PC-9 (cell line): ENCODE measurements around the gene LRRK1. TPM values are rescaled to one million over a fixed set of nuclear protein-coding genes. Genes with fewer than 3 reads are reported as not detected.

ENCODE experiments used
- BruUV-seq: library from RNA; stranded (reverse); fragments of 400-500 nt; replicated peaks from 2 replicates; lab custom pipeline; 2021; lab: Mats Ljungman, UMichigan
- CTCF ChIA-PET: fragments of 300-600 bp; sonication (Branson Sonifier 250); formaldehyde crosslinking; loops from one replicate; lab custom pipeline; 2022; ENCODE audit warnings: antibody characterized with exemption; lab: Charles Lee
- POLR2A ChIA-PET: fragments of 300-600 bp; sonication (Branson Sonifier 250); formaldehyde crosslinking; loops from one replicate; lab custom pipeline; 2022; ENCODE audit warnings: antibody characterized with exemption; ENCODE audit not compliant: unreplicated experiment; lab: Charles Lee
- DNase-seq, 2 experiments: peaks; one replicate each; pipeline versions ENCODE4 v3.0.0 to v3.0.0-alpha.2; 2015 to 2022; ENCODE audit warnings: mixed read lengths in 1 of 2
- H2AFZ ChIP-seq: fragments of 200-600 bp; sonication (generic); 2 replicates; pipeline ENCODE4 v1.8.1; 2017; ENCODE audit warnings: antibody characterized with exemption
- H3F3A ChIP-seq: fragments of 200-600 bp; sonication (generic); 2 replicates; pipeline ENCODE4 v1.8.1; 2017; ENCODE audit warnings: antibody characterized with exemption, mild to moderate bottlenecking, low read depth; ENCODE audit not compliant: insufficient read depth
- H3K27ac ChIP-seq: fragments of 200-600 bp; sonication (generic); 2 replicates; pipeline ENCODE4 v1.6.1; 2016; ENCODE audit warnings: mixed run types
- H3K27me3 ChIP-seq: fragments of 200-600 bp; sonication (generic); 2 replicates; pipeline ENCODE4 v1.6.1; 2016; ENCODE audit warnings: low read depth, mixed run types; ENCODE audit not compliant: insufficient read depth
- H3K36me3 ChIP-seq: fragments of 200-600 bp; sonication (generic); 2 replicates; pipeline ENCODE4 v1.6.1; 2016; ENCODE audit warnings: low read depth, mixed run types
- H3K4me1 ChIP-seq: fragments of 200-600 bp; sonication (generic); replicated peaks from 2 replicates; pipeline ENCODE4 v1.6.1; 2016; ENCODE audit warnings: mixed run types; ENCODE audit not compliant: insufficient read depth
- H3K4me2 ChIP-seq: fragments of 200-600 bp; sonication (generic); 2 replicates; pipeline ENCODE4 v1.6.1; 2017; ENCODE audit warnings: mixed run types
- H3K4me3 ChIP-seq: fragments of 200-600 bp; sonication (generic); 2 replicates; pipeline ENCODE4 v1.6.1; 2016; ENCODE audit warnings: mixed run types
- H3K79me2 ChIP-seq: fragments of 200-600 bp; sonication (generic); 2 replicates; pipeline ENCODE4 v1.6.1; 2017; ENCODE audit warnings: low read depth, mixed run types
- H3K9me2 ChIP-seq: fragments of 200-600 bp; sonication (generic); 2 replicates; pipeline ENCODE4 v1.8.1; 2017; ENCODE audit warnings: mild to moderate bottlenecking; ENCODE audit not compliant: insufficient read depth
- H3K9me3 ChIP-seq: fragments of 200-600 bp; sonication (generic); 2 replicates; pipeline ENCODE4 v1.8.1; 2016; ENCODE audit warnings: low read depth; ENCODE audit not compliant: insufficient read depth
- H4K20me1 ChIP-seq: fragments of 200-600 bp; sonication (generic); 2 replicates; pipeline ENCODE4 v1.8.1; 2017; ENCODE audit not compliant: insufficient read depth
- EZH2 ChIP-seq: fragments of 200-600 bp; sonication (generic); IDR thresholded peaks from 2 replicates; pipeline ENCODE4 v1.8.0; 2017; ENCODE audit warnings: antibody characterized with exemption, low read depth
- intact Hi-C: fragments of 100-400 bp; cut with micrococcal nuclease; formaldehyde crosslinking; loops from one replicate; pipeline ENCODE4 v1.10.0; 2022; ENCODE audit not compliant: unreplicated experiment
- total RNA-seq: library from RNA; stranded (reverse); gene quantifications from 2 replicates; pipeline ENCODE4 v1.2.3, GENCODE V29; 2021
- TF ChIP-seq, protein P1 (sequence below): fragments of 200-600 bp; sonication (generic); conservative IDR thresholded peaks from 2 replicates; pipeline ENCODE4 v1.6.1; 2017; ENCODE audit warnings: mixed run types, antibody characterized with exemption, mild to moderate bottlenecking, moderate library complexity

The LRRK1 gene
- total RNA-seq, 1 experiment from 2014 or later, result 15.7 TPM

- intact Hi-C loops, result no loop called here
- Histone ChIP-seq H2AFZ (no peak overlapping the region), H3K27ac (no peak overlapping the region), H3K4me1 (no peaks in the 10 kb centered on the region), H3K36me3 (no peaks in the 10 kb centered on the region), H3K9me3 (no peaks in the 10 kb centered on the region), H3F3A (no peaks in the 10 kb centered on the region), H3K4me3 (no peak overlapping the region), H3K27me3 (no peaks in the 10 kb centered on the region), H3K79me2 (no peaks in the 10 kb centered on the region), H3K4me2 (no peak overlapping the region), H3K9me2 (no peaks in the 10 kb centered on the region), H4K20me1 (no peaks in the 10 kb centered on the region)
- POLR2A ChIA-PET, result no interaction called here
- TF ChIP-seq, protein P1, sequence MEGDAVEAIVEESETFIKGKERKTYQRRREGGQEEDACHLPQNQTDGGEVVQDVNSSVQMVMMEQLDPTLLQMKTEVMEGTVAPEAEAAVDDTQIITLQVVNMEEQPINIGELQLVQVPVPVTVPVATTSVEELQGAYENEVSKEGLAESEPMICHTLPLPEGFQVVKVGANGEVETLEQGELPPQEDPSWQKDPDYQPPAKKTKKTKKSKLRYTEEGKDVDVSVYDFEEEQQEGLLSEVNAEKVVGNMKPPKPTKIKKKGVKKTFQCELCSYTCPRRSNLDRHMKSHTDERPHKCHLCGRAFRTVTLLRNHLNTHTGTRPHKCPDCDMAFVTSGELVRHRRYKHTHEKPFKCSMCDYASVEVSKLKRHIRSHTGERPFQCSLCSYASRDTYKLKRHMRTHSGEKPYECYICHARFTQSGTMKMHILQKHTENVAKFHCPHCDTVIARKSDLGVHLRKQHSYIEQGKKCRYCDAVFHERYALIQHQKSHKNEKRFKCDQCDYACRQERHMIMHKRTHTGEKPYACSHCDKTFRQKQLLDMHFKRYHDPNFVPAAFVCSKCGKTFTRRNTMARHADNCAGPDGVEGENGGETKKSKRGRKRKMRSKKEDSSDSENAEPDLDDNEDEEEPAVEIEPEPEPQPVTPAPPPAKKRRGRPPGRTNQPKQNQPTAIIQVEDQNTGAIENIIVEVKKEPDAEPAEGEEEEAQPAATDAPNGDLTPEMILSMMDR, result no peak
- TF ChIP-seq EZH2, result no peak
- CTCF ChIA-PET, result no interaction called here
- no peak for DNase-seq
- BruUV-seq, result no TSS peak
These were observed 143.5 kb downstream of the LRRK1 start for GRCh38 chr15:101062471-101063171.

DNA sequence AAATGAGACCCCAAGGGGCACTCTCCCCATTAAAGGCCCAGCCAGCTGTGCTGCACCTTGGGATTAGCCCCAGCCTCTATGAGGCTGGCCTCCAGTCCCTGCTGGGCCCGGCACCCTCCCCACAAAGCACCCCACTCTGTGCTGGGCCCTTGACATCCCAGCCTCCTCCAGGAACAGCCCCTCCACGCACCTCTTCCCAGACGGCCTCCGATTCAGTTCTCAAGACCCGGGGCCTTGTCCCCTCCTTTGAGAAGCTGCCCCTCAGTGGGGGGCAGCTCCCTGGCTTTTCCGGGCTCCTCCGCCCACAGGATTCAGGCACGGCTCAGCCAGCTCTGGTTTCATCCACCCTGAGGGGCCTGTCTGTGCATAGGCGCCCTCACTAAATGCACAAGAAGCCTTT lies 144.1 kb downstream of the LRRK1 start:
- POLR2A ChIA-PET, result no interaction called here
- H3K4me2 ChIP-seq, result no peak overlapping the region
- intact Hi-C loops, result no loop called here
- CTCF ChIA-PET, result no interaction called here
- no peaks in the 10 kb centered on the region for H3K79me2 ChIP-seq
- H2AFZ ChIP-seq, result no peak overlapping the region
- no peaks in the 10 kb centered on the region for H3K9me3 ChIP-seq
- no peak for TF ChIP-seq EZH2
- TF ChIP-seq, protein P1, result no peak
- H3F3A ChIP-seq, result no peaks in the 10 kb centered on the region
- H3K27ac ChIP-seq, result no peak overlapping the region
- no peaks in the 10 kb centered on the region for H3K27me3 ChIP-seq
- H3K4me1 ChIP-seq, result 0 out of 2 replicates have a peak, but pooled peaks cover under 1% of the 10 kb centered on the region
- no peak for DNase-seq
- H4K20me1 ChIP-seq, result no peaks in the 10 kb centered on the region
- no peak overlapping the region for H3K4me3 ChIP-seq
- H3K9me2 ChIP-seq, result no peaks in the 10 kb centered on the region
- H3K36me3 ChIP-seq, result no peaks in the 10 kb centered on the region
- BruUV-seq, result no TSS peak

- H3K79me2 ChIP-seq, result no peaks in the 10 kb centered on the region
- H3K36me3 ChIP-seq, result no peaks in the 10 kb centered on the region
- H2AFZ ChIP-seq, result no peak overlapping the region
- BruUV-seq, result no TSS peak
- no peaks in the 10 kb centered on the region for H3F3A ChIP-seq
- H3K27me3 ChIP-seq, result no peaks in the 10 kb centered on the region
- no peak overlapping the region for H3K4me2 ChIP-seq
- H3K9me2 ChIP-seq, result no peaks in the 10 kb centered on the region
- no peak for TF ChIP-seq EZH2
- TF ChIP-seq, protein P1, result no peak
- H3K27ac ChIP-seq, result no peak overlapping the region
- DNase-seq, result no peak
- H3K9me3 ChIP-seq, result no peaks in the 10 kb centered on the region
- intact Hi-C loops, result no loop called here
- ChIA-PET POLR2A (no interaction called here), CTCF (no interaction called here)
- peaks cover 10% of the 10 kb centered on the region for H3K4me1 ChIP-seq
- H3K4me3 ChIP-seq, result no peak overlapping the region
- no peaks in the 10 kb centered on the region for H4K20me1 ChIP-seq
These were observed 145.0 kb downstream of the LRRK1 start for GRCh38 chr15:101063891-101064794.
